Measurements from ENCODE around the gene SCN8A. TPM values are rescaled to one million over a fixed set of nuclear protein-coding genes. Genes with fewer than 3 reads are reported as not detected.
"Not testable (repeated sequence)": the region's sequence is repeated elsewhere in the genome, so short reads cannot be mapped to it uniquely, and the experiment has no call there.

Gene SCN8A
- 0.25 TPM for polyA plus RNA-seq (ENCODE audit: insufficient read length)

DNA sequence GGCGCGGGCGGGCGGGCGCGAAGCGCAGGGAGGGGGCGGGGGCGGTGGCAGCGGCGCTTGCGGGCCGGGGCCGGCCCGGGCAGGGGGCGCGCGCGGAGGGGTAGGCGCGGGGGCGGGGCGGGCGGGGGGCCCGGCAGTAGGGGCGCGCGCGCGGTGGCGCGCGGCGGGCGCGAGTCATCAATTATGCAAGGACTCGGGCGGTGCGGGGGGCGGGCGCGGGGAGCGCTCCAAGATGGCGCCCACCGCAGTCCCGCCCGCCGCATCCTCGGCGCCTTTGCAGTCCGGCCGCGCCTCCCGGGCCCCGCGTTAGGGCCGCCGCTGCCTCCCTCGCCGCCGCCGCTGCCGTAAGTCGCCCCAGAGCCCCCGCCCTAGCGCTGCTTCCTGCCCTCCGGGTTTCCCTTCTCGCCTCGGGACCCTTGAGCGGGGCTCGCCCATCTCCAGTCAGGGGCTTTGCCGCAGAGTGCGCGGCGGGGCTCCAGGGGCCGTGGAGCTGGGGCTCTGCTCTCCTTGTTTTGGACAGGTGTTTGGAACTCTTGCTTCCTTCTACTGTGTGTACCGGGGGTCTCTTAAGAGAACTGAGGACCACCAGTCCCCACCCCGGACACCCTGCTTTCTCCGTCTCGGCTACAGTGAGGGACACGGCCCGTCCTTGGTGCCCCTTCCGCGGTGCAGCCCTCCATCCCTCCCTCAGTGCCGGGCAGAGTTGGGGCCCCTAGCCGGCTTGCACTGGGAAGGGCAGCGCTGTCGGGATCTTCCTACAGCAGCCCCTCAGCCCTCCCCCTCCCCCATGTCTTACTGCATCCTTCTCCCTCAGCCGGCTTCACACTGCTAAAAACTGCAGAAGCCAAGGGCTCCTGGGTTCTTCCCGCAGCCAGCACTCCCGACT lies at the start of gene SCN8A:
TSS of gene SCN8A (plus strand) at position 218 of the 886 bp plus-strand sequence. CDS start 71,585 bp downstream, outside the sequence.
- DNase-seq: peak; percentile 11

DNA sequence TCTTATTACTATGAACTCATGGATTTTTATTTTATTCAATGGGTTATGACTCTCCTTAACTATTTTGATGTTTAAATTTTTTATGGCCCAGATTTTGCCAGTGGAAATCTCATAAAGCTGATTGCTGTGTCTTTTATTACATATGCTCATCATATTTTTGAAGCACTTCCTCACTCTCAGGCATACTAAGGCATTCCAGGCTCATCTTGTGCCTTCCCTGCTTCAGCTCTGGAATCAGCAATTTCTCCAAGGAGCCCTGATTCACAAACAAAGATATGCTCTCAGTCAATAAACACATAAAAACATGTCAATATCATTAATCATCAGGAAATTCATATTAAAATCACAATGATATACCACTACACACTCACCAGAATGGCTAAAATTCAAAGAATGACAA lies 44.9 kb upstream of the SCN8A start:
- no peak for DNase-seq

- DNase-seq: no peak
Measured at GRCh38 chr12:51547606-51548005, 43.4 kb upstream of the SCN8A start.

- no peak for DNase-seq
Measured at GRCh38 chr12:51548241-51548640, 42.8 kb upstream of the SCN8A start.

GRCh38 chr12:51549637-51550036 lies 41.4 kb upstream of the SCN8A start:
- DNase-seq: no peak

DNA sequence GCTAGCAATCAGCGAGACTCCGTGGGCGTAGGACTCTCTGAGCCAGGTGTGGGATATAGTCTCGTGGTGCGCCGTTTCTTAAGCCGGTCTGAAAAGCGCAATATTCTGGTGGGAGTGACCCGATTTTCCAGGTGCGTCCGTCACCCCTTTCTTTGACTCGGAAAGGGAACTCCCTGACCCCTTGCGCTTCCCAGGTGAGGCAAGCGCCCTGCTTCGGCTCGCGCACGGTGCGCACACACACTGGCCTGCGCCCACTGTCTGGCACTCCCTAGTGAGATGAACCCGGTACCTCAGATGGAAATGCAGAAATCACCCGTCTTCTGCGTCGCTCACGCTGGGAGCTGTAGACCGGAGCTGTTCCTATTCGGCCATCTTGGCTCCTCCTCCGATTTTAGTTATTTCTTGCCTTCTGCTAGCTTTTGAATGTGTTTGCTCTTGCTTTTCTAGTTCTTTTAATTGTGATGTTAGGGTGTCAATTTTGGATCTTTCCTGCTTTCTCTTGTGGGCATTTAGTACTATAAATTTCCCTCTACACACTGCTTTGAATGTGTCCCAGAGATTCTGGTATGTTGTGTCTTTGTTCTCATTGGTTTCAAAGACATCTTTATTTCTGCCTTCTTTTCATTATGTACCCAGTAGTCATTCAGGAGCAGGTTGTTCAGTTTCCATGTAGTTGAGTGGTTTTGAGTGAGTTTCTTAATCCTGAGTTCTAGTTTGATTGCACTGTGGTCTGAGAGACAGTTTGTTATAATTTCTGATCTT lies 22.6 kb upstream of the SCN8A start:
- DNase-seq: not testable (repeated sequence)

DNA sequence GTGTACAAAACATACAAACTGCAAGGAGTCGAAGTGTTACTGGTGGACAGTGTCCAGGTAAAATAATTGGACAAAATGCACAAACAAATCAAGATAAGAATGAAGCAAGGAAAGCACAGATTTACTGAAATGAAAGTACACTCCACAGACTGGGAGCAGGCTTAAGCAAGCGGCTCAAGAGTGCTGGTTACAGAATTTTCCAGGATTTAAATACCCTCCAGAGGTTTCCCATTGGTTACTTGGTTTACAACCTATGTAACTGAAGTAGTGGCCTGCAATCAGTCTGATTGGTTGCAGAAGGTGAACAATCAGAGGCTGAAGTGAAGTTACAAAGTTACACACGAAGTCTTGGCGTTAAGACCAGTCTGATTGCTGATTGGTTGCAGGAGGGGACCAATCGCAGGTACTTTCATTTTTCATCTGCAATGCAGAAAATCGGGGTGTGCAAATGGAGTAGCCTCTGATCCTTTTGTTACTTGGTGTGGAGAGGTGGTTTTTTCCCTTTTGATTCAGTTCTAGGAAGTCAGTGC lies 11.6 kb upstream of the SCN8A start:
- no peak for DNase-seq

DNA sequence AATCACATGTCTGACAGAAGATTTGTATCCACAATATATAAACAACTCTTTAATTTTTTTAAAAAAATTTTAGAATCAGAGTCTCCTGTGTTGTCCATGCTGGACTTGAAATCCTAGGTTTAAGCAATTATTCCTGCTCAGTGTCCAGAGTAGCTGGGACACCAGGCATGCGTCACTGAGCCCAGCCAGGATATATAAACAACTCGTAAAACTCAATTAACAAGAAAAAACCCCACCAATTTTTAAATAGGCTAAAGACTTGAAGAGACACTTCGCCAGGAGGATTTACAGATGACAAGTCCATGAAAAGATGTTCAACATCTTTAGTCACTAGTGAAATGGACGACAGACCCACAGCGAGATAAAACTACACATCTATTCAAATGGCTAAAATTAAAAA lies 2.0 kb upstream of the SCN8A start:
- DNase-seq: no peak

GRCh38 chr12:51589557-51590176 lies 1.4 kb upstream of the SCN8A start:
- DNase-seq: no peak

GRCh38 chr12:51590347-51591015 lies 552 bp upstream of the SCN8A start:
- DNase-seq: peak; percentile 42

DNA sequence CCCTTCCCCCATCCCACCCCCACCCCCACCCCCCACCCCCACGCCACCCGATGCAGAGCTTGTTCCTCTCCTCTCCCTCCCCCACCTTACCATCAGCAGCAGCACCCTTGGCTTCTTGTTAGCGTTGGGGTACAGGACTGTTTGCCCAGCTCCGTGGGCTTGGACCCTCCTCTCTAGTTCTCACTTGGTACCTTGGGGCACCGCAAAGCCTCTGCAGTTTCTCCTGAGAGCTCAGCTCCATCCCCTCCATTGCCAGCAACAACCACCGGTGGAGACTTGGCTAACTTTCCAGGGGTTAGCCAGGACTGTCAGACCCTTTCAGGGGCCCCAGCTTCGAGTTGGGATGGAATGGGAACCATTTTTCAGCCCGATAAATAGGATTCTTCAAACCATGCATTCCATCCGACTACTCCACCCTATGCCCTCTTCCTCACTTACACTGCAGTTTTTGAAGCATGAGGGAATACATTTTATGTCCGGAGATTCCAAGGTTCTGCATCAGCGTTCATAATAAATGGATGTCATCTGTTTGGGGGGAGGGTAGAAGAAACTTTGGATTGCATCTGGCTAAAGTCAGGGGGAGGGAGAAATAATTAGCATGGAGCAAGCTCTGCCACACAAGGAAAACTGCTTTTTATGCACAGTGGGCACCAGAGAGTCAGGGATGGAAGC lies 1.1 kb downstream of the SCN8A start:
- no peak for DNase-seq

- DNase-seq: no peak
Measured at GRCh38 chr12:51593021-51593420, 2.0 kb downstream of the SCN8A start.

DNA sequence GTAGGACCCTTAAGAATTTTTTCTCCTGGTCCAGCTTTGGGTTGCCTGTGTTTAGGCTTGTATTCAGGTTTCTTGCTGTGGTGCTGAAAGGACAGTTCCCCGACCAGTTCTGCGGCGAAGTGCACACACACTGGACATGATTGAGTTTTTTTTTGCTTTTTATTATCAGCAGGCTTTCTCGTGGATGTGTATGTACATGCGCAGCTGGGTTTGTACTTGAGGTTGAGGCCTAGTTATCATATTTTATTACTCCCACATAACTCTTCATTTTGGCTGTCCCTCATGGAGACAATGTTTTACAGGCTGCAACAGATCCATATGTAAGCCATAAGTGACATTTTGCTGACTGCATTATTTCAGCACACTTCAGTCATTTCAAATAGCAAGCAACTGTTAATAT lies 2.5 kb downstream of the SCN8A start:
- DNase-seq: peak; percentile 25

GRCh38 chr12:51598156-51598555 lies 7.1 kb downstream of the SCN8A start:
- no peak for DNase-seq

DNA sequence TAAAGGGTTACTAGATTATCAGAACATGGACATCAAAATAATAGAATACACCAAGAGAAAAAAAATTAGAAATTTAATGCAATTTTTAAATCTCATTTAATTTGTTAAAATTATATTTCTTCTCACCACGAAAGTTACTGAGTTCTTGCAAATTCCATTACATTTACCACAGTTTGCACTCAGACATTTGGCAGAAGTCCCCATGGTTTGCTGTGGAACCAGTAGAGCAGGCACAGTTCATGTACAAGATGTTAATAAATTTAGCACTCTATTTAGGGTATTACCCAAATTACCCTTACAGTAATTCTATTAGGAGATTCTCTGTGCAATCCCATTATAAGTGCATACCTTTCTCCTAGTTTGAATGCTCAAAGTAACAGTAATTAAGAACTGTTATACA lies 9.7 kb downstream of the SCN8A start:
- no peak for DNase-seq

GRCh38 chr12:51601241-51601640 lies 10.2 kb downstream of the SCN8A start:
- no peak for DNase-seq

- DNase-seq: not testable (repeated sequence)
Measured at GRCh38 chr12:51605896-51606295, 14.9 kb downstream of the SCN8A start.

DNA sequence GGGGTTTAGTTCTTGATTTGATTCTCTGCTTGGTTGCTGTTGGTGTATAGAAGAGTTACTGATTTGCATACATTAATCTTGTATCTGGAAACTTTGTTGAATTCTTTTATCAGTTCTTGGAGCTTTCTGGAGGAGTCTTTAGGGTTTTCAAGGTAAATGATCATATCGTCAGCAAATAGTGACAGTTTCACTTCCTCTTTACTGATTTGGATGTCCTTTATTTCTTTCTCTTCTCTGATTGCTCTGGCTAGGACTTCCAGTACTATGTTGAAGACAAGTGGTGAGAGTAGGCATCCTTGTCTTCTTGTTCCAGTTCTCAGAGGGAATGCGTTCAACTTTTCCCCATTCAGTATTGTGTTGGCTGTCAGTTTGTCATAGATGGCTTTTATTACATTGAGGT lies 16.2 kb downstream of the SCN8A start:
- DNase-seq: not testable (repeated sequence)

GRCh38 chr12:51620448-51620847 lies 29.4 kb downstream of the SCN8A start:
- no peak for DNase-seq

DNA sequence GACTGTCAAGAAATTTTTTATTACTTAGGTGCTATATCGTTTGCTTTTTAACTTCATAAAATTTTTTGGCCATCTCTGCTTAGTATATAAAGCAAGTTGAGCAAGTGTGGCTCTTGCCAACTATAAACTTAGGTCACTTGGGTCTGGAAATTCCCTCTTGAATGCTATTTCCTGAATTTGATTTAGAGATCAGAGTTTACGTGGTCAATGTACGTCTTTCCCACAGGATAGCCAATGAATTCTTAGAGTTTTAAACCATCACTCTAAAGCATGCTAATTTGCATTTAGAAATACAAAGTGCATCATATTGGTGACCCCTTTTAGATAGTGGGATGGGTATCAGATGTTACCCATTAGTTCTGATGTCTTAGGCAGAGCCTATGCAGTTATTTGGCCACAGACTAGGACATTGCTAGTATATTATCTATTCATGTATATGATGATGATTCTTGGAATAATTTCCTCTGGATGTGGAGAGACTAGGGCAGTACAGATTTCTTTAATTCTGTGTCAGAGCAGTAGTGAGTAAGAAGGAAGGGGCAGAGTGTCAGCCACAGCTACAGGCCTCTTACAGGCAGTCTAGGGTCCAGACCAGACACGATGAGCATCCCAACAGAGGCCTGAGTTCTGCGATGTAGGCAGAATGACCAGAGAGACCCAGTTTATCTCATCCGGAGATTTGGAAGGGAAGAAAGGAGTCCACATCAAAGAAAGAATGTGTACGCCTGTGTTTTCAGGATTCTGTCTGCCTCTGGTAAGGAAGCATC lies 30.3 kb downstream of the SCN8A start:
- no peak for DNase-seq

GRCh38 chr12:51622564-51622963 lies 31.5 kb downstream of the SCN8A start:
- no peak for DNase-seq

All from hindlimb muscle (tissue), 1 donor.